Stimulated activated CD8-positive, alpha-beta memory T cell treated with anti-CD3 and anti-CD28 coated beads, Interleukin-15, amount 100 ng/mL, for 1 hour (primary cell): ENCODE data around the gene CYB5RL.

Source experiments
- DNase-seq: peaks from one replicate; pipeline ENCODE4 v3.0.0-alpha.2; 2020; ENCODE audit warnings: low read depth

Gene CYB5RL

GRCh38 chr1:54159733-54160316 lies 40.0 kb downstream of the CYB5RL start:
- DNase-seq: no peak

GRCh38 chr1:54158071-54158470 lies 41.8 kb downstream of the CYB5RL start:
- DNase-seq: no peak

GRCh38 chr1:54157401-54157800 lies 42.4 kb downstream of the CYB5RL start:
- no peak for DNase-seq

GRCh38 chr1:54156986-54157385 lies 42.8 kb downstream of the CYB5RL start:
- no peak for DNase-seq

GRCh38 chr1:54156201-54156600 lies 43.6 kb downstream of the CYB5RL start:
- no peak for DNase-seq

GRCh38 chr1:54153535-54154439 lies 46.0 kb downstream of the CYB5RL start:
- DNase-seq: no peak

GRCh38 chr1:54152696-54153095 lies 47.1 kb downstream of the CYB5RL start, which contains the start of gene CDCP2:
Gene CDCP2 (minus strand): TSS chr1:54153000. CDS start chr1:54152922, 78 bp downstream.
- no peak for DNase-seq

GRCh38 chr1:54151013-54151412 lies 48.8 kb downstream of the CYB5RL start:
- no peak for DNase-seq
